HEK293 (cell line): ENCODE data around the gene GLRA1.

Source experiments
- CTCF ChIP-seq: fragments of 450-650 bp; formaldehyde crosslinking; IDR thresholded peaks from 2 replicates; pipeline ENCODE4 v1.5.1; 2016; ENCODE audit warnings: missing biosample characterization, missing genetic modification characterization
- KLF16 ChIP-seq: fragments of 450-650 bp; formaldehyde crosslinking; IDR thresholded peaks from 2 replicates; pipeline ENCODE4 v1.5.1; 2017; ENCODE audit warnings: missing biosample characterization, missing genetic modification characterization
- REST ChIP-seq: fragments of 450-650 bp; formaldehyde crosslinking; IDR thresholded peaks from 2 replicates; pipeline ENCODE4 v1.5.1; 2016; ENCODE audit warnings: missing biosample characterization, missing genetic modification characterization
- SETDB1 ChIP-seq: IDR thresholded peaks from one replicate; pipeline ENCODE4 v1.6.1; 2017; ENCODE audit warnings: mild to moderate bottlenecking, low read length, moderate library complexity, mixed read lengths; ENCODE audit not compliant: insufficient read length
- TRIM28 ChIP-seq: IDR thresholded peaks from 2 replicates; pipeline ENCODE4 v1.6.1; 2011; ENCODE audit warnings: low read length, control low read depth, borderline replicate concordance
- YY1 ChIP-seq: fragments of 450-650 bp; formaldehyde crosslinking; IDR thresholded peaks from 2 replicates; pipeline ENCODE4 v1.5.1; 2018; ENCODE audit warnings: missing biosample characterization, missing genetic modification characterization
- ZNF19 ChIP-seq: fragments of 450-650 bp; formaldehyde crosslinking; IDR thresholded peaks from 2 replicates; pipeline ENCODE4; 2016; ENCODE audit warnings: missing biosample characterization, missing genetic modification characterization, low read depth
- ZNF274 ChIP-seq, 2 experiments: fragments of 200-500 bp in 1 of 2; fragments of 450-650 bp in 1 of 2; sonication (Bioruptor generic) in 1 of 2; formaldehyde crosslinking in 1 of 2; IDR thresholded peaks; 2 replicates each; pipeline versions ENCODE4 v1.5.1 to v1.6.1; 2014 to 2016; ENCODE audit warnings: borderline replicate concordance in 1 of 2, inconsistent platforms in 1 of 2, low read length in 1 of 2, missing biosample characterization in 1 of 2, missing genetic modification characterization in 1 of 2
- ZNF433 ChIP-seq: fragments of 450-650 bp; formaldehyde crosslinking; IDR thresholded peaks from 2 replicates; pipeline ENCODE4 v1.5.1; 2016; ENCODE audit warnings: missing biosample characterization, missing genetic modification characterization, low read depth

DNA sequence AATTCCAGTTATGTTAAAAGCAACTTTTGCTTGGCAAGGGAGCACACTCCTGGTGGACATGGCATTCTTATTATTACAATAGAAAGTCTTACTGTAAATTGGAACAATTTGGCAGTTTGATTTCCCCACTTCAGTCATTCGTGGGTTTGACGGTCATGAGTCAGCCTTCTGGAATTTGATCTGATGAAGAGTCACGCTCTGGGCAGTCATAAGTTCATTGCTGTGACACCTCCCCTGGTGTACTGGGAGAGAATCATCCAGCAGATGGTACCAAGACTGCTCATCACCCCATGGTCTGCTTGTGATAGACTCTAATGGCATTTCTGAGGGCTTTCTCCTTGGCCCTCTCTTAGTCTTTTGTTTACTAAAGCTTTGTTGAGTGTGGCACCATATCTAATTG lies 53.8 kb downstream of the GLRA1 start:
- TF ChIP-seq CTCF (tag by site-specific recombination), result no peak
- no peak for TF ChIP-seq ZNF433 (tag by site-specific recombination)
- TF ChIP-seq SETDB1, result no peak
- no peak for TF ChIP-seq ZNF19
- TF ChIP-seq REST (tag by site-specific recombination), result no peak
- TF ChIP-seq ZNF274 (IDR thresholded peaks at IDR 0.05; ENCODE audit: low read length), result no peak
- no peak for TF ChIP-seq ZNF274 (tag by site-specific recombination; IDR thresholded peaks at IDR 0.05; ENCODE audit: borderline replicate concordance)
- no peak for TF ChIP-seq YY1 (tag by site-specific recombination)
- TF ChIP-seq TRIM28, result no peak
- no peak for TF ChIP-seq KLF16 (tag by site-specific recombination)
